Stomach (tissue), 4 donors: ENCODE data around the gene PHF23.

ENCODE experiments used
- CTCF ChIP-seq, 7 experiments: fragments of 450-650 bp in 4 of 7; fragments of 200-600 bp in 3 of 7; sonication (generic) in 3 of 7; IDR thresholded peaks; one replicate each; pipeline ENCODE4 v1.5.1; 2016 to 2019; ENCODE audit warnings: antibody characterized with exemption in 7 of 7, control low read depth in 2 of 7, mild to moderate bottlenecking in 1 of 7
- POLR2AphosphoS5 ChIP-seq, 3 donors: sonication (generic); formaldehyde crosslinking; IDR thresholded peaks; one replicate each; pipeline ENCODE4 v1.6.1; 2016; ENCODE audit warnings: antibody characterized with exemption in 3 of 3

GRCh38 chr17:7234083-7234951 lies 4.9 kb downstream of the PHF23 start, which contains the start of gene DVL2:
- TF ChIP-seq CTCF (IDR thresholded peaks at IDR 0.05) = no peak
- peak; percentile 87 to 99 (median 94) for TF ChIP-seq POLR2AphosphoS5 (IDR thresholded peaks at IDR 0.05)
